NCI-H1417 (cell line): Measurements from ENCODE around the gene HKDC1.
"Not testable (repeated sequence)": the region's sequence is repeated elsewhere in the genome, so short reads cannot be mapped to it uniquely, and the experiment has no call there.

Experiments
- DNase-seq, 3 experiments: peaks; one replicate each; lab custom pipeline; 2025; lab: John Stamatoyannopoulos, UW

The HKDC1 gene

DNA sequence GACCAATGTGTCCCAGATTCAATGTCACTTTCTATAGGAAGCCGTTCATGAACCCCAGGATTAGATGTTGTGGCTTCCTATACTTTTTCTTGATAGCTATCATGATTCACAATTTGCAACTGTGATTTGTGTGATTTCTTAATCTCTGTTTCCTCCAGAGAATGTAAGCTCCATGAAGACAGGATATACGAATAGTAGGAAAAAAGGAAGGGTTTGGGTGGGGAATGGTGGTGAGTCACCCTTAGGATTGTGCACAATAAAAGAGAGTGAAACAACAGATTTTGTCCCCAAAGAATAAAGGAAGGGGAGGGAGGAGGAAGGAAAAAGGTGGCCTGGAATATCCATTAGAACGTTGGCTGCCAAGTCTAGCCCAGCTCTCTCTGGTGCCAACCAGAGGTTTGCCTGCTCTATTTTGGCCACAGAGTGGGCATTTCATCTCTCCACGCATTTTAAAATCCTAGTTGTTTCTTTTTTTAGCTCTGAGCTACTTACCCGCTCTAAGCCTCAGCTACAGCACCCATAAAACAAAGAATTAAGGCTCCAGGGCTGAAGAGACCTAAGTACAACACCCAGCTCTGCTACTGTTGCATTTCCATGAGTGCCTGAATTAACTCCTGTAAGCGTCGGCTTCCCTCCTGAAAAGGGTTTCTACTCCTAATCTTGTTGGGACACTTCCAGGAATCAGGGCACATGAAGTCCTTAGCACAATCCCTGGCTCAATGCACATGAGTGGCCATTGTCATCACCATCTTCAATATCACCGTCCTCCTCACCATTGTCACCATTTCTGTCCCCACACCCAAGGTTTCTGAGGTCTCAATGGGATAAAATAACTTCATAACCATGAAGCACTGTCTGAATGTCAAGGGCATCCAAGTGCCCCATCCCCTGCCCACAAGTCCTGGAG lies 61.6 kb downstream of the HKDC1 start:
- no peak for DNase-seq

DNA sequence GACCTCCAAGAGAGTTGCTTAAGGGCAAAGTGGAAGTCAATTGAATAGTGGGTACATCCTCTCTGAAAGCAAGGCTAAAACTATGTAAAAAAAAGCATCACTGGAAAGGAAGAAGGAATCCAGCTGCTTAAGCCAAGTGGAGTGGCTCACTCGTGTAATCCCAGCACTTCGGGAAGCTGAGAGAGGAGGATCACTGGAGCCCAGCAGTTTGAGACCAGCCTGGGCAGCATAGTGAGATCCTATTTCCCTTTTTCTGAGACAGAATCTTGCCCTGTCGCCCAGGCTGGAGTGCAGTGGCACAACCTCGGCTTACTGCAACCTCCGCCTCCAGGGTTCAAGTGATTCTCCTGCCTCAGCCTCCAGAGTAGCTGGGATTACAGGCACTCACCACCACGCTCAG lies 64.3 kb downstream of the HKDC1 start:
- not testable (repeated sequence) for DNase-seq

GRCh38 chr10:69285699-69286098 lies 65.6 kb downstream of the HKDC1 start:
- DNase-seq = no peak

DNA sequence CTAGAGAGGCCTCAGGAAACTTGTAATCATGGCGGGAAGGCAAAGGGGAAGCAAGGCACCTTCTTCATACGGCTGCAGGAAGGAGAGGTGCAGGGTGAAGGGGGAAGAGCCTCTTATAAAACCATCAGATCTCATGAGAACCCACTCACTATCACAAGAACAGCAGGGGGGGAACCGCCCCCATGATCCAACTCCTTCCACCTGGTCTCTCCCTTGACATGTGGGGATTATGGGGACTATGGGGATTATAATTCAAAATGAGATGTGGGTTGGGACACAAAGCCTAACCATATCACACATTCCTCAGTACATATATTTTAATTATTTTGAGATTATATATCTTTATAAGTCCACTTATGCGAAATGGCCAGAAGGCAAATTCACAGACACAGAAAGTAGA lies 67.0 kb downstream of the HKDC1 start:
- no peak for DNase-seq

- no peak for DNase-seq
Observed at GRCh38 chr10:69290993-69291392, 70.9 kb downstream of the HKDC1 start.

DNA sequence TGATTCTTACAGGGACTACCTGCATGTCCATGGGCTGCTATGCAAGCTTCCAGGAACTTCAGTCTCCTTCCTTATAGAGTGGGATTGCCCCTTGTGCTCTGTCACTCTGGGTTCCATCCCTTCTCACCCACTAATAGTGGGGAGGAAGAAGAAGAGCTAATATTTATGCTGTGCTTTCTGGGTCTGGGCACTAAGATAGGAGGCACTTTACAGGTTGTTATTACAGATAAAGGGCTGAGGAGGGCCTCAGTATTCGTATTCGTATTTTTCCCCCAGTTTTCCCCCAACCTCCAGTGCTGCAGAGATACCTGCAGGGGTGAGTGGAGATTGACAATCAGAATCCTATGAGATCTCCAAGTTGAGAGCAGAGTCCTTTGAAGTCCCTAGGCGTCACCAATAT lies 72.3 kb downstream of the HKDC1 start:
- DNase-seq = no peak

GRCh38 chr10:69295027-69295636 lies 75.0 kb downstream of the HKDC1 start:
- DNase-seq = no peak

- no peak for DNase-seq
Observed at GRCh38 chr10:69303632-69304051, 83.5 kb downstream of the HKDC1 start.

DNA sequence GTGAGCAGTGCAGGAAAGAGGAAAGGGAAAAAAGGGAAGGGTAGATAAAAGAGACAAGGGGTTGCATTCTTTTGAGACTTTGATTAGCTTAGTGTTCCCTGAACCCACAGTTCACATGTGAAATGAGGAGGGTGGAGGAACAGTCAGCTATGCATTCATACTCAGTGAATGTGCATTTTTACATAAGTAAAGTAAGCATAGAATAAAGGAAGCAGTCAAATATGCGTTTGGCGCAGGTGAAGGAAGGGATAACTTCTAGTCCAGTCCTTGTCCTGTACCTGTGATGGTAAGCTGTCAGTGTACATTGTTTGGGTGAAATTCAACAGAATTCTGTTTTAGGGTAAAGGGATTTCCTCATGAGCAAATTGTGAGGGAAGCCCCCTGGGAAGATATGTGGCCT lies 86.3 kb downstream of the HKDC1 start:
- DNase-seq = no peak

DNA sequence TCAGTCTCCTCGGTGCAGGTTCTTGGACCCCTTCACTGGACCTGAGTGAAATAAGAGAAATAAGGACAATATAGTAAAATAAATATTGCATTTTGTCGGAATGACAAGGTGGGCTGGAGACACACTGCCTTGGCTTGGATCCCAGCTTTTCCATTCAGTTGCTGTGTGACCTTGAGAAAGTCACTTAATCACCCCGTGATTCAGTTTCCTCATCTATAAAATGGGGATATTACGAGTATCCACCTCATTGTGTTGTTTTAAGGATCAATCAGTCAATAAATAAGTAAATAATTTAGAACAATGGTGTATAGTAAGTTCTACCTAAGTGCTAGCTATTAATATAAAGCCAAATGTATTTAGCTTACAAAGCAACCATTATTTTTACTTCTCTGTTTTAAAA lies 87.3 kb downstream of the HKDC1 start:
- DNase-seq = no peak

DNA sequence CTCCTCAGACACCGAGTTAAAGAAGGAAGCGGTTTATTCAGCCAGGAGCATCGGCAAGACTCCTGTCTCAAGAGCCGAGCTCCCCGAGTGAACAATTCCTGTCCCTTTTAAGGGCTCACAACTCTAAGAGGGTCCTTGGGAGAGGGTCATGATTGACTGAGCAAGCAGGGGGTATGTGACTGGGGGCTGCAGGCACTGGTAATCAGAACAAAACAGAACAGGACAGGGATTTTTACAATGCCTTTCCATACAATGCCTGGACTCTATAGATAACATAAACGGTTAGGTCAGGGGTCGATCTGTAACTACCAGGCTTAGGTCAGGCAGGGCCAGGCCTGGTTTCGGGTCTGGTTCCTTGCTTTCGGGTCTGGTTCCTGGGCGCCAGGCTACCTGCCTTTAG lies 88.2 kb downstream of the HKDC1 start:
- not testable (repeated sequence) for DNase-seq

DNA sequence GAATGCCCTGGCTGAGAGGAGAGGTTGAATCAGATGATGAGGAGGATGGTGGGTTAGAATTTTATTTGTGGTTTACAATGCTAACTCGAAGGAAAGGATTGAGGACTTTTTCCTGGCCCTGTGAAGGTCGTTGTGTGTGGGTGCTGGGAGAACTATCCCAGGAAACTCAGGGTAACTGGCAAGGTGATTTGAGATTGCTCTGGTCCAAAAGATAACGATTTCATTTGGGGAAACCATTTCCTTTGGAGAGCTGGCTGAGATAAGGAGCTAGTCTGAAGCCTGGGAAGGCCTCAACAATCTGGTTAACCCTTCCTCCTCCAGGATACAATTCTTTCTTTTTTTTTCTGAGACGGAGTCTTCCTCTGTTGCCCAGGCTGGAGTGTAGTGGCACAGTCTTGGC lies 91.2 kb downstream of the HKDC1 start:
- no peak for DNase-seq

GRCh38 chr10:69312528-69312927 lies 92.4 kb downstream of the HKDC1 start:
- DNase-seq = no peak

GRCh38 chr10:69315100-69315542 lies 95.0 kb downstream of the HKDC1 start:
- peak in 2 of 3 experiments; percentile 11 to 57 for DNase-seq

- DNase-seq = no peak
Observed at GRCh38 chr10:69315610-69316312, 95.6 kb downstream of the HKDC1 start.

GRCh38 chr10:69316313-69317059 lies 96.4 kb downstream of the HKDC1 start:
- DNase-seq = no peak
